Caco-2 (cell line): ENCODE results near the gene OXNAD1. TPM values are rescaled to one million over a fixed set of nuclear protein-coding genes. Genes with fewer than 3 reads are reported as not detected.

Experiments
- BruUV-seq: library from RNA; stranded (reverse); fragments of 400-500 nt; replicated peaks from 2 replicates; lab custom pipeline; 2021; lab: Mats Ljungman, UMichigan
- CTCF ChIA-PET: fragments of 300-600 bp; sonication (Branson Sonifier 250); formaldehyde crosslinking; loops from one replicate; lab custom pipeline; 2022; ENCODE audit warnings: antibody characterized with exemption; lab: Charles Lee
- POLR2A ChIA-PET: fragments of 300-600 bp; sonication (Branson Sonifier 250); formaldehyde crosslinking; loops from one replicate; lab custom pipeline; 2022; ENCODE audit warnings: antibody characterized with exemption; lab: Charles Lee
- DNase-seq, 2 experiments: peaks; one replicate each; pipeline versions ENCODE4 v3.0.0 to v3.0.0-alpha.2; 2020 to 2022
- H3K27me3 ChIP-seq: replicated peaks from 2 replicates; pipeline ENCODE4 v1.6.0; 2011; ENCODE audit warnings: low read length; ENCODE audit not compliant: control insufficient read depth, insufficient read depth
- H3K36me3 ChIP-seq: 2 replicates; pipeline ENCODE4 v1.5.1; 2011; ENCODE audit warnings: low read length; ENCODE audit not compliant: control insufficient read depth, insufficient read depth
- H3K4me1 ChIP-seq: fragments of 250-450 bp; sonication (Bioruptor Pico); 2 replicates; pipeline ENCODE4 v1.5.1; 2020; ENCODE audit warnings: mild to moderate bottlenecking
- H3K4me3 ChIP-seq: 2 replicates; pipeline ENCODE4 v1.5.1; 2011; ENCODE audit warnings: low read depth, mild to moderate bottlenecking, control low read depth, low read length
- H3K9me3 ChIP-seq: fragments of 250-450 bp; sonication (Bioruptor Pico); 2 replicates; pipeline ENCODE4 v1.5.1; 2020; ENCODE audit warnings: mild to moderate bottlenecking, moderate library complexity
- H3K27ac Mint-ChIP-seq: one replicate; pipeline ENCODE4 v1.8.0; 2022; ENCODE audit warnings: mixed read lengths; ENCODE audit not compliant: unreplicated experiment
- H3K27me3 Mint-ChIP-seq: one replicate; pipeline ENCODE4 v1.8.0; 2022; ENCODE audit warnings: mixed read lengths; ENCODE audit not compliant: insufficient read depth, unreplicated experiment
- H3K36me3 Mint-ChIP-seq: one replicate; pipeline ENCODE4 v1.8.0; 2022; ENCODE audit warnings: mild to moderate bottlenecking, mixed read lengths; ENCODE audit not compliant: insufficient read depth, unreplicated experiment
- H3K4me1 Mint-ChIP-seq: one replicate; pipeline ENCODE4 v1.8.0; 2022; ENCODE audit warnings: low read depth, mixed read lengths; ENCODE audit not compliant: unreplicated experiment
- H3K4me3 Mint-ChIP-seq: one replicate; pipeline ENCODE4 v1.8.0; 2022; ENCODE audit warnings: mild to moderate bottlenecking, moderate library complexity, mixed read lengths; ENCODE audit not compliant: unreplicated experiment
- H3K9me3 Mint-ChIP-seq: one replicate; pipeline ENCODE4 v1.8.0; 2022; ENCODE audit warnings: mixed read lengths; ENCODE audit not compliant: unreplicated experiment
- intact Hi-C: fragments of 100-400 bp; cut with micrococcal nuclease; formaldehyde crosslinking; loops from one replicate; pipeline ENCODE4 v1.10.0; 2022; ENCODE audit not compliant: unreplicated experiment
- total RNA-seq: library from RNA; stranded (reverse); gene quantifications from 2 replicates; pipeline ENCODE4 v1.2.3, GENCODE V29; 2022
- TF ChIP-seq, protein P1 (sequence below), 2 experiments: fragments of 200-600 bp in 1 of 2; IDR thresholded peaks; 1 replicate in 1 of 2; 2 replicates in 1 of 2; pipeline versions ENCODE4 v1.5.1 to v1.8.0; 2011 to 2022; ENCODE audit warnings: antibody characterized with exemption in 1 of 2, control low read depth in 1 of 2, inconsistent platforms in 1 of 2, low read depth in 1 of 2, low read length in 1 of 2, mild to moderate bottlenecking in 1 of 2, moderate library complexity in 1 of 2; ENCODE audit not compliant: insufficient read depth in 1 of 2, severe bottlenecking in 1 of 2, unreplicated experiment in 1 of 2

Gene OXNAD1
- total RNA-seq, 1 experiment from 2014 or later, result 20.0 TPM

DNA sequence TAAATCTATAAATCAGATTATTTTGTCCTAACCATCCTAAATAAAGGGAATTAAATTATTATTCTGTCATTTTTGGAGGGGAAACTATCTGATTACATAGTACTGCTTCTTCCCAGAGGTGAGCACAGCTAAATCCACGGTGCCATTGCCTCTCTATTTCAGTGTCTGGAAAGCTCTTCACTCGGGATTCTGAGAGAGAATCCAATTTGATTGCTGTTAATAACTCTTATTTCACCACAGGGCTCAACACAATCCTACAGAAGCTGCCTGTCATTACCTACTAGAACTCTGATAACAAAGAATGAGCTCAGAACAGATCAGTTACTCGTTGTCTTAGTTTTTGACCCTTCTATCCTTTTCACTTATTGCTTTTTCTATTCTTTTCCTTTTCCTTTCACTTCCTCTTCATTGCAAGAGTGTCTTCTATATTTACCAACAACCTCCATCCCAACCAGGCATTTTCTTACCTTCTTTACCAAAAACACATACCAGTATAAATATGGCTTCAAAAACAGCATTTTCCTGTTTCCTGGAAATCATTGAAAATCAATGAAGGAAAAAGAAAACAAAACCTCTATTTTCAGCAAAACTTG, 30.4 kb downstream of the OXNAD1 start:
- no peaks in the 10 kb centered on the region for H3K9me3 ChIP-seq
- ChIA-PET POLR2A (no interaction called here), CTCF (no interaction called here)
- no peaks in the 10 kb centered on the region for H3K4me1 ChIP-seq
- intact Hi-C loops, result no loop called here
- no peaks in the 10 kb centered on the region for H3K9me3 Mint-ChIP-seq
- TF ChIP-seq, protein P1, sequence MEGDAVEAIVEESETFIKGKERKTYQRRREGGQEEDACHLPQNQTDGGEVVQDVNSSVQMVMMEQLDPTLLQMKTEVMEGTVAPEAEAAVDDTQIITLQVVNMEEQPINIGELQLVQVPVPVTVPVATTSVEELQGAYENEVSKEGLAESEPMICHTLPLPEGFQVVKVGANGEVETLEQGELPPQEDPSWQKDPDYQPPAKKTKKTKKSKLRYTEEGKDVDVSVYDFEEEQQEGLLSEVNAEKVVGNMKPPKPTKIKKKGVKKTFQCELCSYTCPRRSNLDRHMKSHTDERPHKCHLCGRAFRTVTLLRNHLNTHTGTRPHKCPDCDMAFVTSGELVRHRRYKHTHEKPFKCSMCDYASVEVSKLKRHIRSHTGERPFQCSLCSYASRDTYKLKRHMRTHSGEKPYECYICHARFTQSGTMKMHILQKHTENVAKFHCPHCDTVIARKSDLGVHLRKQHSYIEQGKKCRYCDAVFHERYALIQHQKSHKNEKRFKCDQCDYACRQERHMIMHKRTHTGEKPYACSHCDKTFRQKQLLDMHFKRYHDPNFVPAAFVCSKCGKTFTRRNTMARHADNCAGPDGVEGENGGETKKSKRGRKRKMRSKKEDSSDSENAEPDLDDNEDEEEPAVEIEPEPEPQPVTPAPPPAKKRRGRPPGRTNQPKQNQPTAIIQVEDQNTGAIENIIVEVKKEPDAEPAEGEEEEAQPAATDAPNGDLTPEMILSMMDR (IDR thresholded peaks at IDR 0.05; ENCODE audit: insufficient read depth in 1 of 2, low read depth in 1 of 2, low read length in 1 of 2, severe bottlenecking in 1 of 2, unreplicated experiment in 1 of 2), result no peak
- H3K4me3 Mint-ChIP-seq, result no peak overlapping the region
- no peak for DNase-seq
- H3K27ac Mint-ChIP-seq, result no peak overlapping the region
- H3K36me3 ChIP-seq, result no peaks in the 10 kb centered on the region; the same call in 1 of the 2 replicates
- peaks cover 36% of the 10 kb centered on the region for H3K36me3 Mint-ChIP-seq
- BruUV-seq, result no TSS peak
- no peaks in the 10 kb centered on the region for H3K27me3 ChIP-seq
- H3K4me3 ChIP-seq, result no peak overlapping the region
- H3K27me3 Mint-ChIP-seq, result no peaks in the 10 kb centered on the region
- H3K4me1 Mint-ChIP-seq, result no peaks in the 10 kb centered on the region

GRCh38 chr3:16297997-16298885, 33.2 kb downstream of the OXNAD1 start:
- peaks cover 45% of the 10 kb centered on the region for H3K36me3 Mint-ChIP-seq
- H3K4me3 ChIP-seq, result no peak overlapping the region
- H3K36me3 ChIP-seq, result no peaks in the 10 kb centered on the region; the same call in 1 of the 2 replicates

GRCh38 chr3:16298891-16299290, 33.9 kb downstream of the OXNAD1 start:
- H3K4me3 ChIP-seq, result no peak overlapping the region
- no peak overlapping the region for H3K4me3 Mint-ChIP-seq
- H3K4me1 ChIP-seq, result no peaks in the 10 kb centered on the region
- intact Hi-C loops, result no loop called here
- H3K9me3 Mint-ChIP-seq, result no peaks in the 10 kb centered on the region
- TF ChIP-seq, protein P1 (IDR thresholded peaks at IDR 0.05; ENCODE audit: insufficient read depth in 1 of 2, low read depth in 1 of 2, low read length in 1 of 2, severe bottlenecking in 1 of 2, unreplicated experiment in 1 of 2), result no peak
- H3K36me3 Mint-ChIP-seq, result peaks cover 48% of the 10 kb centered on the region
- H3K36me3 ChIP-seq, result no peaks in the 10 kb centered on the region; the same call in 1 of the 2 replicates
- CTCF ChIA-PET, result no interaction called here
- POLR2A ChIA-PET, result no interaction called here
- H3K4me1 Mint-ChIP-seq, result no peaks in the 10 kb centered on the region
- no TSS peak for BruUV-seq
- H3K27me3 ChIP-seq, result no peaks in the 10 kb centered on the region
- no peaks in the 10 kb centered on the region for H3K9me3 ChIP-seq
- DNase-seq, result no peak
- no peak overlapping the region for H3K27ac Mint-ChIP-seq
- no peaks in the 10 kb centered on the region for H3K27me3 Mint-ChIP-seq

More at GRCh38 chr3:16297997-16298885, 33.2 kb downstream of the OXNAD1 start:
- ChIA-PET POLR2A (no interaction called here), CTCF (no interaction called here)
- Mint-ChIP-seq H3K27ac (no peak overlapping the region), H3K9me3 (no peaks in the 10 kb centered on the region), H3K27me3 (no peaks in the 10 kb centered on the region), H3K4me3 (no peak overlapping the region), H3K4me1 (no peaks in the 10 kb centered on the region)
- Histone ChIP-seq H3K4me1 (no peaks in the 10 kb centered on the region), H3K9me3 (no peaks in the 10 kb centered on the region), H3K27me3 (no peaks in the 10 kb centered on the region)
- intact Hi-C loops, result no loop called here
- no peak for DNase-seq
- no TSS peak for BruUV-seq
- TF ChIP-seq, protein P1 (IDR thresholded peaks at IDR 0.05; ENCODE audit: insufficient read depth in 1 of 2, low read depth in 1 of 2, low read length in 1 of 2, severe bottlenecking in 1 of 2, unreplicated experiment in 1 of 2), result no peak
